GM15510 (cell line): Measurements from ENCODE around the gene SMCHD1.

Source experiments
- POLR2A ChIP-seq: IDR thresholded peaks from 3 replicates; pipeline ENCODE4 v1.6.1; 2011; ENCODE audit warnings: borderline replicate concordance; ENCODE audit not compliant: insufficient read length; ENCODE audit errors: extremely low read depth

SMCHD1 gene

DNA sequence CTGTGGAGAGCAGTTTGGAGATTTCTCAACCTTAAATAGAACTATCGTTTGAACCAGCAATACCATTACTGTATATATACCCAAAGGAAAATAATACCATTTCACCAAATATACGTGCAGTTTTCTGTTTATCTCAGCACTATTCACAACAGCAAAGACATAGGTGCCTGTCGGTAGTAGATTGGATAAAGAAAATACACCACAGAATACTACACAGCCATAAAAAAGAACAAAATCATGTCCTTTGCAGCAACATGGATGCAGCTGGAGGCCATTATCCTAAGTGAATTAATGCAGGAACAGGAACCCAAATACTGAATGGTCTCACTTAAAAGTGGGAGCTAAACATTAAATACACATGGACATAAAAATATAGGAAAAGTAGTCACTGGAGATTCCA lies 81.3 kb downstream of the SMCHD1 start:
- TF ChIP-seq POLR2A: no peak

DNA sequence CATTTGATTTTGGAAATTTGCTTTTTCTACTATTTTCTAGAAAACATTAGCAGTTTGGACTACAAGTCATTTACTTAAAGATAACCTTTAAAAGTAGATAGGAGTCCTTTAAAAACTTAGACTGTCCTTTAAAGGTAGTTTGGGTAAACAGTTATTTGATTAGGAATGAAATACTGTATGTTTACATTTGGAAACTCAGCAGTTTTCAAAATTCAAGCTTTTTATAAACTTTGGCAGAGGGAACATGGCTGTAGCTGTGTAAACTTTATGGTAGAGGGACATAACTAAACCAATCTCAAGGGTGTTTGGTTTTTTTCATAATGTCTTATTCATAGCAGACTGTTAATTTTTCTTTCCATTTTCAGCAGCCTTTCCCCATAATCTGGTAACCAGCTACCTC lies 90.7 kb downstream of the SMCHD1 start:
- TF ChIP-seq POLR2A: no peak

DNA sequence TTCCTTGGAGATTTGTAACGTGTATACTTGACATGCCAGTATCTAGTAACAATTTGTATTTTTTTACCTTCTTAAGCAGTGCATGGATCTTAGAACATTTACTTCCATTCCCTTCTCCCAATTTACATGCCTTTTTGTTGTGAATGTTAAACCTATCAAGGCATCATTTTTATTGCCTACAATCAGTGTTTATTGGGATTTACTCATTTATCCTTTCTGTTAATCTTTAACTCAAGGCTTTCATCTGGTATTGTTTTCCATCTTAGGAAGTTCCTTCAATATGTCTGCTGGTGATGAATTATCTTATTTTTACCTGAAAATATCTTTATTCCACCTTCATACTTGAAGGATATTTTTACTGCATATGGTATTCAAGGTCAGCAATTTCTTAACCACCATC lies 102.8 kb downstream of the SMCHD1 start:
- no peak for TF ChIP-seq POLR2A

DNA sequence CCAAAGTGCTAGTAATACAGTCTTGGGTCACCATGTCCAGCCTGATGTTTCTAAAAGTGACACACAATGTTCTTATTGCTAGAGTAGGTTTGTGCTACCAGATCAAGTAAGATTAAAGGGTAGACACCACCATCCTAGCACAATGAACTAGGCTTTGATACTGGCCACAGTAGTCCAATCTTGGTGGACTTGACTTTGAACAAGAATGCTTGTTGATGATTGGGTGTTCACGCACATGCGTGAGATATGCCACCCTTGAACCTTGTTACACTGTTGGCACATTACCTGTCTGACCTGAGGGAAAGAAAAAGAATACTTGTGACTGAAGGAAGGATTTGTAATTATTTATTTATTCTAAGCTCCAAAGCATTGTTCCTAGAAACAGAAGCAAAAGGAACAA lies 119.1 kb downstream of the SMCHD1 start:
- TF ChIP-seq POLR2A: no peak

DNA sequence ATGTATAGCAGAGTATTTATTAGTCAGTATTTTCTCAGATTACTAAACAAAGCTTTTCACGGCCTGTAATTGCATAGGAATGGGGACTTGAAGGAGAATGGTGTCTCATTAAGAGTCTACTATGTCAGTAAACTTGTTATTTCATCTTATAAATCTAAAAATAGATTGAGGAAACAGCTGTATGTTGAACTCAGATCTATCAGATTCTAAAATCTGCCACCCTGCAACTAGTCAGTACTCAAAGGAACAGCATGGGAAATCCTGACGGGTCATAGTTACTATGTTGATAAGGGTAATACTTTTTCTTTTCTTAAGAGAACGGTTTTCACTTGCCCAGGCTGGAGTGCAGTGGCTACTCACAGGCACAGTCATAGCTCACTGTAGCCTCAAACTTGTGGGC lies 121.1 kb downstream of the SMCHD1 start:
- no peak for TF ChIP-seq POLR2A

DNA sequence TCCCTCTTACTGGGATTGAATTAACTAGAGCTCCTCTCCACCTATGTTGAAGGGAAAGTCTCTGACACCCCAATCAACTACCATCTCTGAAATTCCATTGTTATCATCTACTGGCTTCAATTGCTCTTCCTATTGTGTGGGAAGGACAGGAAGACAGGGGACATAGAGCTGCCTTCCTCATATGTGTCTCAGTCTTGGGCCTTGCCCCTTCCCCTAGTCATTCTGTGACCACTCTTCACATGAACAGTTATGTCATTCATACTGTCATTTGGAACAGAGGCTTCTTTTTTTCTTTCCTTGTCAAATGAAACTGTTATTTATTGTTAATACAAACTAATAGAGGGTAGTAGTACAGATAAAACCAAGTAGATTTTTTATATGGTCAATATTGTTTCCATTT lies 121.7 kb downstream of the SMCHD1 start:
- TF ChIP-seq POLR2A: no peak

DNA sequence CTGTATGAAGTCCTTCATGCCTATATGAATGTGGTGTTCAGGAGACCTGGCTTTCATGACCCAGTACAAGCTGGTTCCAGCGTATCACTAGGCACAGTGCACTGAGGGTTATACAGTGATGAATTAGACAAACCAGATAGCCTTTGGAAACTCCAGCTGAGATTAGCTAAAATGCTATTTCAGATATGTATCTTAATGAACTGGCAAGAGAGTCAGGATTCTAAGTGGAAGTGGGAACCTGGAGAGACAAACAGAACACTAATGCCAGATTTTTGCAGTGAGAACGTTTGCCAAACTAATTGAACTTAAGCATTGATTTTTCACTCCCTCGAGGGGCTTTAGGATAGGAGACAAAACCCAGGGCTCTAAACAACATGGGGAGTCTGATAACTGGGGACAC lies 125.2 kb downstream of the SMCHD1 start:
- no peak for TF ChIP-seq POLR2A

DNA sequence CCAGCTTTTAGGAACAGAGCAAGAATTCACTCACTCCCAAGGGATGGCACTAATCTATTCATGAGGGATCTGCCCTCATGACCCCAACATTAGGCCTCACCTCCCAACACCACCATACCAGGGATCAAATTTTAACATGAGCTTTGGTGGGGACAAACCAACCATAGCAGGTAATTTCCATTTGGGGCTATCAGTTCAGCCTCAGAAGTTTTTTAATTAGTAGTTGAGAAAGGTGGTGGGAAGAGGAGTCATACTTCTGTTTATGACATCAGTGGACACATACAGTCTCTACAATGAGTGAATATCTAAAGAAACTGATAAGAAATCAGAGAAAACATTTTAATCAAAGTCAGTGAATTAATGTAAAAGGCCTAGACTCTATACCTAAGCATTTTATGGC lies 131.7 kb downstream of the SMCHD1 start:
- TF ChIP-seq POLR2A: no peak

DNA sequence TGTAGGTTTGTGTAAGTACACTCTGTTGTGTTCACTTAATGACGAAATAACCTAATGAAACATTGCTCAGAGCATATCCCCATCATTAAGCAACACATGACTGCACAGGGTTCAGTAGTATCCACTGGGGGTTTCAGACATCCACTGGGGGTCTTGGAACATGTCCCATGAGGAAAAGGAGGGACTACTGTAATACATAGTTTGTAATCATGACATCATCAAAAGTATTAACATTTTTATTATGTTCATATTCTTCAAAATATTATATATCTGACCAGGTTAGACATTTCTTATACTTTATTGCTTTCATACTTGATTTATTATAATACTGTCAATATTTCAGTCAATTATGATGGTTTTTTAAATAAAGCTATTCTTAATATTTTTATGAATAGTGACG lies 136.9 kb downstream of the SMCHD1 start:
- TF ChIP-seq POLR2A: no peak

DNA sequence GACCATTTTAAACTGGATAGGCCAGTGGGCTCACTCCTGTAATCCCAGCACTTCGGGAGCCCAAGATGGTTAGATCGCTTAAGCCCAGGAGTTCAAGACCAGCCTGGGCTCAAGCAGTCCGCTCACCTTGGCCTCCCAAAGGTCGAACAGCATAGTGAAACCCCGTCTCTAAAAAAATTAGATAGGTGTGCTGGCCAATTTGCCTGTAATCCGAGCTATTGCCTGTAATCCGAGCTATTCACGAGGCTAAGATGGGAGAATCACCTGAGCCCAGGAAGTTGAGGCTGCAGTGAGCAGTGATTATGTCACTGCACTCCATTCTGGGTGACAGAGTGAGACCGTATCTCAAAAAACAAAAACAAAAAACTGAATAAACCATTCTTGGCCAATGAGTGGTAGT lies 138.6 kb downstream of the SMCHD1 start:
- no peak for TF ChIP-seq POLR2A

DNA sequence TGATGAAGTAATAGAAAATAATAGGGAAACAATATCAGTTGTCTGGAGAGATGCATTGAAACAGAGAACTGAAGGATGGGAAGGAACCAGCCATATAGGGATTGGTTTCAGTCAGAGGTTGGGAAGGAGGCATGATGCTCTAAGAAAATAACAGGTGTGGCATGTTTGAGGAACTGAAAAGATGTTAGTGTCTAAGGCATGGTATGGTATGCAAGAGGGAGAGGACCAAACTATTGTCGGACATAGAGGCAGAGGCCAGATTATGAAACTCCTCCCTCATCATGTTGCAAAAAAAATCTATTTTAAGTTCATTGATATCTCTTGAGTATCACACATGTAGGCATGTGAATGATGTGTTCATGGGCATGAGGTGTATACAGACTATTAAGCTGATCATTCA lies 142.4 kb downstream of the SMCHD1 start:
- TF ChIP-seq POLR2A: no peak

DNA sequence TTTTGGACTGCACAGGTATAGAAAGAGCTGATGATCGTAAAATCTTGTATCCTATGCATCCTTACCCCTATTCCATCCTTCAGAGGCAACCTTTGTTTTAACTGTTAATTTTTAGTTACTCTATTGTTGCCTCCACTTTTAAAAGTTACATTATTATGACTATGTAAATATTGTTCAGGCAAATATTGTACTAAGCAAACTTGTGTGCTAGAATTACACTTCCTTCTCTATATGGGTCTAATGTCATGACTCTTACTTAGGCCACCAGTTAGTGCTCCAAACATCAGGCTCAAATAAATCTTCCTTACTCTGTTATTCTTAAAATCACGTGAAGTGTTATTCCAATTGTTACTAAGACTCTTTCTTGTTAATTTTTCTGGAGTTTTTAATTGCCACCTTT lies 143.8 kb downstream of the SMCHD1 start:
- no peak for TF ChIP-seq POLR2A

DNA sequence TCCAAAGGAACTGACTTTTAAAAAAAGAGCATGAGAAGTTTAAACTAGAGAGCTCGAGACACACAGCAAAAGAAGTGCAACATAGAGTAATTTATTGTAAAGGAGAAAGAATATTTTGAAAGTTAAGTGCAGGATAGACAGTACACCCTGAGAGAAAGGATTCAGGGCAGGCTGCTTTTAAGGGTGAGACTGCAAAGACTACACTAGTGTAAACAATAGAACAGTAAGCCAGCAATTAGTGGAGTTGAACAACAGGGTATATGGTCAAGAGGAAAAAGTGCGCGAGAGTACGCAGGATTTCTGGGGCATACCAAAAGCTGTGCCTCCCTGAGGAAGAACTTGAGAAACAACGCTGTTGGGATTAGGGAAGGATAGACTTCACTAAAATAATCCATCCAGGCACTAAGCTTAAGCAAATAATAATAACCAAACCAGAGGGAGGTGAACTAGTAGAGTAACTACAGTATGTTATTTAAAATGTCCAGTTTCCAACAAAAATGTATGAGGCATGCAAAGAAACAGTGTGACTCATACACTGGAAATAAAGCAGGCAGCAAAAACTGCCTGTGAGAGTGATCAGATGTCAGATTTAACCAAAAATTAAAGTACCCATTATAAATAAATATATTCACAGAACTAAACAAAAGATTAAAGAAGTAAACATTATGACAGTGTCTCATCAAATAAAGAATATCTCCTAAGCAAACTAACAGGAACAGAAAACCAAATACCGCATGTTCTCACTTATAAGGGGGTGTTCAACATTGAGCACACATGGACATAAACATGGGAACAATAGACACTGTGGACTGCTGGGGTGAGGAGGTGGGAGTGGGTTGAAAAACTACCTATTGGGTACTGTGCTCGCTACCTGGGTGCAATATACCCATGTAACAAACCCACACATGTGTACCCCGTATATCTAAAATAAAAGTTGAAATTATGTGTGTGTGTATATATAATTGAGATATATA lies 150.7 kb downstream of the SMCHD1 start:
- no peak for TF ChIP-seq POLR2A

DNA sequence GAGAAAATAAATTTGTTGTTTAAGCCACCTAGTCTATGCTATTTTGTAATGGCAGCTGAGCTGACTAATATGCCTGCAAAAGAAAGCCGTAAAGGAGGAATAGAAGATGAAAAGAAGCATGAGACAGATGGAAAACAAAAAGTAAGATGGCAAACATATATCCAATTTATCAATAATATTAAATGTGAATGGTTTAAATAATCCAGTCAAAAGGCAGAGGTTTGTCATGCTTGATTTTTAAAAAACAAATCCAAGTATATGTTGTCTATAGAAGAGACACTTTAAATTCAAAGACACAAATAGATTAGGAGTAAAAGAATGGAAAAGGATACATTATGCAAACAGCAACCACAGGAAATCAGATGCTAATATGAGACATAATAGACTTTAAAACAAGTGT lies 155.9 kb downstream of the SMCHD1 start:
- no peak for TF ChIP-seq POLR2A

DNA sequence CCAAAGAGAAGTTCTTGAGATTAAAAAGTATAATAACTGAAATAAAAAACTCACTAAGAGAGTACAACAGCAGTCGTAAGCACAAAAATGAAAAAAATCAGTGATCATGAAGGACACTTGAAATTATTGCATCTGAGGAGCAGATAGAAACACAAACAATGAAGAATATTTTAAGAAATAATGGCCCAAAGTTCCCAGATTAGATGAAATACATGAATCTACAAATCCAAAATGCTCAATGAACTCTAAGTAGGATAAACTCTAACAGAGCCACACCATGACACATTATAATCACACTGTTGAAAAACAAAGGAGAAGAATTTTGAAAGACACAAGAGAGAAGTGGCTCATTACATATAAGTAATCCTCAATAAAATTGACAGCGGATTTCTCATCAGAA lies 159.4 kb downstream of the SMCHD1 start:
- no peak for TF ChIP-seq POLR2A

DNA sequence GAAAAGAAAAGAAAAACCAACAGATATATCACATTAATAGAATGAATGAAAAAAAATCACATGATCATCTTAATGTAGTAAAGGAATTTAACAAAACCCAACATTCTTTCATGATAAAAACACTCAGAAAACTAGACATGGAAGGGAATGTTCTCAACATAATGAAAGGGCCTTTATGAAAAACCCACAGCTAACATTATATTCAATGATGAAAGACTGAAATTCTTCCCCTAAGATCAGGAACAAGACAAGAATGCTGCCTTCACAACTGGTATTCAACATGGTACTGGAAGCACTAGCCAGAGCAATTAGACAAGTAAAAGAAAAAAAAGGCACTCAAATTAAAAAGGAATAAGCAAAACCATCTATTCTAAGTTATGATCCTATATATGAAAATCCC lies 162.8 kb downstream of the SMCHD1 start:
- TF ChIP-seq POLR2A: no peak
